NCI-H146 (cell line): ENCODE data around the gene DNAH5.

ENCODE experiments used
- DNase-seq: peaks from one replicate; lab custom pipeline; 2025; lab: John Stamatoyannopoulos, UW

Gene DNAH5

DNA sequence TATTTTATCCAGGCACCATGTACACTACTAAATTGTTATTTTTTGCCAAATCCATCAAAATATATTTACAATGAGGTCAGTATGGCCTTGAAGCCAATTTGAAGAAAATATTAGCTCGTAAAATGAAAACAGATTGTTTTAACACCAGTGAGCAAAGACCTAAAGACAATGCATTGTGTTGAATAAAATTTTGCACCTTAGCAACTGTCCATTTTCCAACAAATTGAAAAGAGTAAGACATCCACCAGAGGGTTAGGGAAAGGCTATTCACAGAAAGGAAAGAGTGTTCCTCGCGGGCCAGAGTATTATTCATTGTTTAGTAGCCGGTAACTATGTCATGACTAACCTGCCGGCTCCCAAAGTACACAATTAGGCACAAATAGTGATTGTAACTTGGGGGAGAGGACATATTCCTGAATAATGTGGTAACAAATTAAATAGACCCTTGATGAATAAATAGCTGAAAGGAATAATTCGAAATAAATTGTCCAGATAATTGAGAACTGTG is 213.3 kb downstream of the DNAH5 start:
- DNase-seq: no peak

DNA sequence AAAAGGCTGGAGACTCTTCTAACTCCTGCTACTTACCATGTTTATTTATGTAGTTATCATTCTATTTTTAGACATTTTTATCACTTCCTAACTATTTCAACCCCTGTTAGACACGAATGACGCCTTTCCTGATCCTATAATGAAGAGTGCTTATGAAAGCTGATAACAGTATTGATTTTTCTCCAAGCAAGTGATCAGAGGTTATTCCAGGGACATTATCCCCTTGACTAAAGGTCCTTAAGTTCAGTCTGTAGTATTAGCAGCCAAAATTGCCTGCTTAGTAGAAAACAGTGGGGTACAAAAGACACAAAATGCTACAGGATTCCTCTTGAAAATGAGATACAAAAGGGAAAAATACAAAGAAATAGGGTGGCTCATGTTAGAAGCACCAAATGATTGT is 235.6 kb downstream of the DNAH5 start:
- DNase-seq: no peak

DNA sequence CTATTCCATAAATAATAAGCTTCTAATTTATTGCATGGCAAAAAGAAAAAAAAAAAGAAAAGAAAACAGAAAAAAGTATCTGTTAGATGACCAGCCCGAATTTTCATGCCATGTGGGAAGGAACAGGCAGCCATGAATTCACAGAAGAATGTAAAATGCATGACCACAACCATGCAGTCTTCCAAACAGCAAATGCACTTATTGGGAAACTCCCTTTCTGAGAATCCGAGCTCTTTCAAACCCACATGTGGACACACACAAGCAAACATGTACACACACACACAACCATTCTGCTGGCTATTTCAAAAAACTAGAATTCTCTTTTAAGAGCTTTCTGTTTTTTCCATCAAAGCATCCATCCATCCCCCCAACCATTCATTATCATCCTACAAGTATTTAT is 236.1 kb downstream of the DNAH5 start:
- no peak for DNase-seq

DNA sequence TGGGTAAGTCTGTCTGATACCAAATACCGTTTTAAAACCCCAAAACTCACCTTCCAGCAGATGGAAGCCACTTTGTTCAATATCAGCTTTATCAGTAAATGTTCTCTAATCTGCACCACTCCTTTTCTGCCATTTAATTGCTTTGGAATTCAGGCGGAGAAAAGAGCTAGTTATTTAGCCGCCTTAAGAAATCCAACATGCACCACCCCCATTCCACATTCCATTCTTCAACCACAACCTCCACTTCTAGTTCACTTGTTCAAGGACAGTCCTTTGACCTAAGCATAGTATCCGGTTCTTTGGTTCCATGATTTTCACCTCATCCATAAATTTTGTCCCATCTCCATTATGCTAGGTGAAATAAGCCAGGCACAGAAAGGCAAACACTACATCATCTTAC is 240.1 kb downstream of the DNAH5 start:
- DNase-seq: no peak

DNA sequence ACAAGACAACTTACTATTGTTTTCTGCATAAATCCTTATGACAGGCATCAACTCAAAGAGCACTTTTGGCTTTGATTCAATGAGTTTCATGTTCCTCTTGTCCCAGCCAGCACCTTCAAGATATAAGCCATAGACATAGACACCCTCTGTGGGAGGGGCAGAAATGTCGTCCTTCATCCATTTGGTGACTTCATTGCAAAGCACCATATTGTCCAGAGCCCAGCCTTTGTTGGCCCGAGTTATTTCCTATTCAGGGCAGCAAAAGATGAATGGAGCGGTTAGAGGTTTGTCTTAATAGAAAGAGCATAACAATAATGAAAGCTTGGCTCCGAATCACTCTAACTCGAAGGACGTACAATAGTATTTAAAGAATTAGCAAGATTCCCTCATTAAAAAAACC is 243.9 kb downstream of the DNAH5 start:
- DNase-seq: no peak

DNA sequence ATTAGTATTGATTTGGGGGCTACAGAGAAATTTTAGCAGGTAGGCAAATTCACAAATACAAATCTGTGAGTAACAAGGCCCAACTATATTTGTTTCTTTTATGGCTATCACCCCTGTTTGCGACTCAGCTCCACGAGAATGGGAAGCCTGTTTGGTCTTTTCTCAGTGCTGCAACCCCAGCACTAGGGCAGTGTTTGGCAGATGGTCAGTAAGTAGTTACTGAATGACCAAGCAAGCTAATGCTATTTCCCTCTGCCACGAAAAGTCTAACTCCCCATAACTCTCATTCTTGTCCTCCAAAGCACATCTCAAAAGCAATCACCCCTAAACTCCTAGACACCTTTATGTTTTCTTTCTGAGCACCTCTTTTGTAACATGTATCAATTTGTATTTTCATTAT is 245.6 kb downstream of the DNAH5 start:
- no peak for DNase-seq

DNA sequence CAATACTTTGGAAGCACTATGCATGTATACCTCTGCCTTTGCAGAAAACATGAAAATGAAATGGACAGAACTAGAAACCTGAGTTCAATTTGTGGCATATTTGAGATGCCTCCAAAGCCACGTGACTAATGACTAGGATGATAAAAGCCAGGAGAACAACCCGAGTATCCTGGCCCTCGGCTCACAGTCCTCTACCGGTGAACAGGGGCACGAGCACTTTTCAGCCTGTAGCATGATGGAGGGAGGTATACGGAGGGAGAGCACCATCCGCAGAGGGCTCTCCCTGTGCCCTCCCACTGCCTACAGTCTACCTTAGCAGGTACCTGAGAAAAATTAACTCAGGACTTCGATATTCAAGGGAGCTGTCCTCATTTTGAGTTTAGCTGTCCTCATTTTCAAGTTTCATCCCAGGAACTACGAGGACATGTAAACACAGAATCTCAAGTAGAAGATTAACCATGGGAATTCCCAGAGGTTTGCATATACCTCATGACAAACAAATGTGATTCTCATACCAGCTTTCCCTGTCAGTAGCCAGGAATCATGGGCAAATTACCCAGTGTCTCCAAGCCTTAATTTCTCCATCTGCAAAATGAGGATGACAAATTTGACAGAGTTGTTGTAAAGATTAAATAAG is 249.3 kb downstream of the DNAH5 start:
- no peak for DNase-seq

DNA sequence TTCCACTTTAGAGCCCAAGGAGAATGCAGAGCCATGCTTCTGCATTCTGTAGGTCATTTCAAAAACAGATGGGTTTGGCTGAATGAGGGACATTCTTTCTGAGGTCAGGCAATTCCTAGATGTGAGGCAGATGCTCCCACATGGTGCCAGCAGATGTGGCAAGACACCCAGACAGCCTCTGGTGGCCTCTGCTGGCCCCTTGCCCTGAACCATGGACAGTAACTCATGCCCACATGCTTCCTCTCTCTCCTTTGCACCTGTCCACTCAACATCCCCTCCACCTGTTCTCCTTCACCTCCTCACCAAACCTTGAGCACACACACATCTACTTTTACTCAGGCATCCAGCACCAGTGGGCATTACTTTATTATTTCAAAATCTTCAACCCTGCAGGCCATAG is 252.3 kb downstream of the DNAH5 start:
- no peak for DNase-seq

DNA sequence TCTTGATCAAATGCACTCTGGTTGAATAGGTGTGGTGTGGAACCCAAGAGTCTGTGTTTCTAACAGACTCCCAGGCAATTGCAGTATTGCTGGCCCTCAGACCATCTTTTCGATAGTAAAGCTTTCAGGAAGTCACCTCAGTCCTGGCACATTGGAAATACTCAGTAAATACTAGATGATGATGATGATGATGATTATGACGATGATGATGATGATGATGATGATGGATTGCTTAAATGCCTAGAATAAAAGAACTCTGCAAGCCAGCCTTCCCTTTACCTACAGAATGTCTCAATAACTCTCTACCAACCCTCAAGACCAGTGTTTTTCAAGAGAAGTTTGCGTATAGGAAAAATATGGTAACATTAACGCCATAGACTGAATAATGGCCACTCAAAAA is 268.0 kb downstream of the DNAH5 start:
- DNase-seq: no peak

DNA sequence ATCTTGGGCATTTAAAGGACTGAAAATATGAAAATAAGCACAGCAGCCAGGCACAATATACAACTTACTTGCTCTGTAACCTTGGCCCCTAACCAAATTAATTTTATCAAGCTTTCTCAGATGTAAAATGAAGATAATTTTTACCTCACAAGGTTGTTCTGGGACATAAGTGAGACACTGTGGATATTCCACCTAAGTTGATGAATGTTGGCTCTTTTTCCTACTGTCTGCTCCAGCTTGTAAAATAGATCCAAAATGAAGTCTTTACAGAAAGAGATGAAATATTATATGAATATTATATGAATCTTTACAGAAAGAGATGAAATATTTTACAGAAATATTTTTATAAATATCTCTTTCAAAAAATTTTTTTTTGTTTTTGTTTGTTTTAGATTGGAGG is 270.1 kb downstream of the DNAH5 start:
- no peak for DNase-seq

DNA sequence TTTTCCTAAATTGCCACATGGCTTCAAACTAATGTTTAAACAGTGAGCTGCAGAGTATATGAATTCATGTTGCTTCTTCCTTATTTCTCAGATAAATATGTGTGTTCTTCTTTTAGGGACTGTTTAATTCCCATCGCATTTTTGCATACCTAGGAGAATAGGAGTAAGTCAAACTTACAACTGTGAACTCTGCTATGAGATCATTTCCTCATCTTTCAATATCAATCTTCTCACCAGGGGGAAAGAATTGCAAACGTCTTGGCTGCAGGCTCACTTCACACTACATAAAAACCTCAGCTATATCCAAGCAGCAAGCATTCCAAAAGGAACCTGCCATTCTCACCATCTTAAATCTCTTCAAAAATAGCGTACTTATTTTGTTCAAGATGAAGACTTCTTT is 271.0 kb downstream of the DNAH5 start:
- DNase-seq: no peak

DNA sequence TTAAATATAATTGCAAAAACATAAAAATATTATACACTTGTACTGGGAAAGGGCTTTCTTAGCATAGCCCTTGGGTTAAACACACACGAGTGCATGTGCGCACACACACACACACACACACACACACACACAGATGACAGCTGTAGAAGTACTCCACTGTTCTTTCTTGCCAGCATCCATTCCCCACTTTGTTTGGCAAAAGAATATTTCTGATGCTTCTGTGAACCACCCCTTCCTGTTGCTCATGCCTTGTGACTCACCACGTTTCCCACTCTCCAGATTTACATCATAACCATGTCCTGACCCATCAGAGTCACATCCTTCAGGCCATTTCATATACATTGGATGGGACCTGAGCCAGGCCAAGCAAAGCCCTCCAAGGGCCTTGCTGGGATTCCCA is 280.1 kb downstream of the DNAH5 start:
- no peak for DNase-seq

DNA sequence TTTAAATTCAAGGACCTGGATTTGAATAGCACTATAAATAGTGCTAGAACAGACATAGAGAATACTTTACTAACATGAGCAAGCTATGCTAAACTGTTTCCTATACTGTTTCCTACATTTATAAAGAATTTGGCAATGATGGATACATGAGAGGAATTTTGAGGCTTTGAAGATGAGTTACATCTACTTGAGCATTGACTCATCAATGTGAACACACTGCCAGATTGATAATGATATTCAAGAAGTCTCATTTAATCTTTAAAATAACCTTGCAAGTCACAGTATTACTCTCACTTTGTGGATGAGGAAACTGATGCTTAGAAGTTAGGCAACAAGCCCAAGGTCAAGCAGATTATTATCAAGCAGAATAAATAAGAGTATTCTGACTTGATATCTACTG is 281.9 kb downstream of the DNAH5 start:
- no peak for DNase-seq

DNA sequence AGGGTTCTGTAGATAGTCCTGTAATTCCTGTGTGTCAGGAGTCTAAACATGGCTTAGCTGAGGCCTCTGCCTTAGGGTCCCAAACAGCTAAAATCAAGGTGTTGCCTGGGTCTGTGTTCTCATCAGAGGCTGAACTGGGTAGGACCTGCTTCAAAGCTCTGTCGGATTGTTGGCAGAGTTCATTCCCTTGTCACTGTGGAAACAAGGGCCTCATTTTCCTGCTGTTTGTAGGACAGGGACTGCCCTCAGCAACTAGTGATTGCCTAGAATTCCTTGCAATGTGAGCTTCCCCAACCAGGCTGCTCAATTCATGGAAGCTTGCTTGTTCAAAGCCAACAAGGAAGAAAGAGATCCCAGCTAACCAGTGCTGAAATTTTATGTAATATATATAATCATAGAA is 283.2 kb downstream of the DNAH5 start:
- DNase-seq: no peak

DNA sequence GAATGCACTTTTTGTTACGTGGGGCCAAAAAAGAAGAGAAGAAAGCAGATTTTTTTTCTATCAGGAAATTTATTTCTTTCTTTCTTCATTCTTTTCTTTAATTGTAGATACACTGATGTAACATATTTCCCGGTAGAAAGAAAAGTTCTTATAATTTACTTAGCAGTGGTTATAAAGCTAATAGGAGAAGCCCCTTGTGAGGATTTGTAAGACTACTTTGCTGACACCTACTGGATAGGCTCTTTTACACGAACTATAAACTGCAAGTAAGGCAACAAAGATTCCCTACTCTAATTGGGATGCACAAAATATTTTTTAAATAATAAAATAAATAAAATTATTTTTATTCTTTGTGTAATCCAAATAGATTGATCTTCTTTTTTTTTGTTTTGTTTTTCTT is 284.4 kb downstream of the DNAH5 start:
- DNase-seq: no peak

DNA sequence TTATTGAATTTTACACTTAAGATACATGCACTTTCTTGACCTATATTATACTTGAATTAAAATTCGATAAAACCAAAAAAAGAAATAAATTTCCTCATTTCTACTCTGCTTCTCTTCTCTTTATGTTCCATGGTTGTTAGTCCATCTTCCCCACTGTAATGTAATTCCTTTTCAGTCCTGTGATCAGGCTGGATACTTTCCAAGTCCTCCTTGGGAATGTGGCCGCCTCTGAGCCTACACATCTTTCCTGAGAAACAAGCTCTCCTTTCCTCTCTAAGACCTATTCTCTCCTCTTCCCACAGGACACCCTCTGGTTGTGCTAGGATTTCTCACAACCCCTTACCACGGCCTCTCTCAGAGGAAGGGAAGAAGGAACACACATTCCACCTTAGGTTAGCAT is 285.1 kb downstream of the DNAH5 start:
- DNase-seq: no peak

DNA sequence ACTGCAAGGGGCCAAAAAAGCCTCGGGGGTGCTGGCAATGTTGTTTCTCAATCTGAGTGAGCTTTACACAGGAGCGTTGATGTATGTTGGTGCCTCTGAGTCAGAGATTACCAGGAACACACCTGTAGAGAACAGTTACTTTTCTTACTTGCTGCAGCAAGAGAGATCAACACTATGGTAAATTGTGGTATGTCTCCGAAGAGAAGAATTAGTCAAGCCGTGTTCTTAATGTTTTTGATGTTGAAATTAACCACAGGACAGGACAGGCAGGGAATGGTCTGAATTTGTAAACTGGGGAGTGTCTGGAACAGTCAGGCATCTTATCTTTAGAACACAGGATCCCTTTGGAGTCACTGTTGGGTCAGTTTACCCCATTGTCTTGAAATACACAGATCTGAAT is 285.7 kb downstream of the DNAH5 start:
- no peak for DNase-seq

DNA sequence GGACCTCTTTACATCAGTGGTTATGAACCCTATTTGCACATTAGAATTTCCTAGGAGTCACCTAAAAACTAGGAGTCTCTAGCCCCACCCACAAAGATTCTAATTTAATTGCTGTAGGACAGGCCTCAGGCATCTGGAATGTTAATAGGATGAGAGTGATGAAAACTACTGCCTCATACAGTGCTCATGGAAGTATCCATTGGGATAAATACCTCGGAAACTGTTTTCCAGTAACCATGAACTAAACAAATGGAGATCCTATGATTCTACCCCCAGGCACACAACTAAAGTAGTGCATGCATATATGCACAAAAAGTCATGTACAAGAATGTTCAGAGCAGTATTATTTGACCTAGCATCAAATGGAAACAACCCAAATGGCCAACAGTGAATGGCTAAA is 286.3 kb downstream of the DNAH5 start:
- no peak for DNase-seq

DNA sequence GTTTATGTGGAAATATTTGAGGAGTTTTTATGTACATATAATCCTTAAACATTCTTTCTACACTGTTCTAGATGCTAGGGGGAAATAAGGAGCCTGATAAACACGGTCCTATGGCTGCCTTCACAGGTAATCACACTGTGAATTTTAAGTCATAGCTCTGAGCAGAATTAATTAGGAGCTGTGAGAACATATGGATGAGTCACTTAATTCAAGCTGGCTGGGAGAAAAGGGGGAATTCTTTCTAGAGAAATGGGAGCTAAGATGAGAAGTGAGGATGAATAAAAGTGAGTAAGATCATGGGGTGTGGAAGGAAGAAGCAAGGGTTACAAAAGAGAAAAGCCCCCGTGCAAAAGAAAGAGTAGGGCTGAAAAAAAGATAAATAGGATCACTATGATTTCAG is 290.8 kb downstream of the DNAH5 start:
- DNase-seq: no peak

DNA sequence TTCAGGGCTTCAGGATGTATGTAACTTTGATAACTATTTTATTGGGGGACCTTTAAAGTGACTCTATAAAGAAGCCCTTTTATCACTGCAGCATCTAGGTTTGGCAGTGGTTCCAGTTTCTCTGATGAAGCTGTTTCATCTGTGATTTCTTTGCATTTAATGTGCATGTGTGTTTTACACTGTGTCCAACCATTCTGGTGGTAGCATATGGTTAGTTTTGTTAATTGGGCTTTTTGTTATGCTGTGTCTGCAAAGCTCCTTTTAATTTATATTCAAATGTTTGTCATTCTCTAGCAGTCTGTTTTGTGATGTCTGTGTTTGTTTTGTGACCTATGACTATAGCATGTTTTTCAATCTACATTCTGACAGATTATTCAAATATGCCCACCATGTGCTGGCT is 294.8 kb downstream of the DNAH5 start:
- DNase-seq: no peak

DNA sequence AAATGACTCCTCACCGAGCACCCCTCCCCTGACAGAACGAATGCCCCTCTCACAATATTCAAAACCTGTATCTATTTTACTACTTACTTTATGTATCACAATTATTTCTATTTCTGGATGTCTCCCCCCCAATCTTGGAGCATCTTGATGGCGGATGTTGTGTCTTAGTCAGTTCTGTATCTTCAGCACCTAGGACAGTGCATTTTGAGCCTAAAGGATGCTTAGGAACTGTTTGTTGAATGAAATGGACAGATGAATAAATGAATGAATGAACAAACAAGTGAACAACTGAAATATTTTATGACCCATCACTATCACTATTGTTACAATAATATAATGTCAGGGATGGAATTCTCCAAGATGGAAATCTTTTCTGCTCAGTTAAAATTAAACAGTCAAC is 295.7 kb downstream of the DNAH5 start:
- DNase-seq: no peak

DNA sequence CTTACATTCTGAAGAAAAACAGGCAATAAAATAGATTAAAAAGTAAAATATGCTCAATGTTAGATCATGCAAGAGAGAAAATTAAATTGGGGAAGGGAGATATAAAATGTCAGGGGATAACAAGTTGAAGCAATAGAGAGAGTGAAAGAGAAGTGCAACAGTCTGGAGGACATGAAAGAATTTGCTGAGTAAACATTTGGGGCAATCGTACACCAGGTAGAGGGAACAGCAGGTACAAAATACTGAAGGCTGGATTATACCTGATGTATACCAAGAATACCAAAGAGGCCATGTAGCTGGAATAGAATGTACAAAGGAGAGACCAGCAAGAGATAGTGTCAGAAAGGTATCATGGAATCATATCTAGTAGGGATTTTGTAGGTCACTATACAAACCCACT is 300.8 kb downstream of the DNAH5 start:
- DNase-seq: no peak

DNA sequence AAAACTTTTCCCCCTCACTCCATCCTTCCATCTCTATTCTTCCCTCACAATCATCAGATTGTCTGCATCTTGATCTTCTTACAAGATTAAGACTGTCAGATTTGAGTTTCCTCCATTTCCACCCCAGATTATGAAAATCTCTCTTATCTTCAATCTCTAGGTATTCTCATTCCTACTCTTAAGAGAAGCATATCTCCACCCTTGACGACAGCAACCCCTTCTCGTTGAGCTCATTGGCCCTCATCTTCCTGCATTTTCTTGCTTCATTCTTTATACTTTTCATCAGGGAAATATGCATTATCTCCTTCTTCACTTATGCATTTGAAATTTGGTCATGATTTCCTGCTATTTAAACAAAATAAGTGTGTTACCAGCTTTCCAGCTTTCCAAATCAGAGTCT is 301.3 kb downstream of the DNAH5 start:
- no peak for DNase-seq
